Measurements from ENCODE around the gene SUFU. TPM values are rescaled to one million over a fixed set of nuclear protein-coding genes. Genes with fewer than 3 reads are reported as not detected.

The SUFU gene
- total RNA-seq, 2 donors from 2014 or later, result 3.1 to 6.6 TPM

GRCh38 chr10:102619281-102619981 lies 115.7 kb downstream of the SUFU start:
- DNase-seq, result no peak
- TF ChIP-seq POLR2A (IDR thresholded peaks at IDR 0.05) (no peak), CTCF (IDR thresholded peaks at IDR 0.05) (no peak)
- ATAC-seq, result no peak
- WGBS, 2 donors, result 87% methylated on average over 6 to 14 of the region's 14 CpGs
- Histone ChIP-seq H3K4me1 (peaks cover 8% of the 10 kb centered on the region), H3K36me3 (replicated peaks in 1 of 2; ENCODE audit: insufficient read depth in 1 of 2, low read depth in 2 of 2) (peaks cover 0 to 3% of the 10 kb centered on the region in 2 donors), H3K27me3 (no peaks in the 10 kb centered on the region), H3K9me3 (no peaks in the 10 kb centered on the region), H3K4me3 (no peak overlapping the region), H3K27ac (no peak overlapping the region)
- intact Hi-C loops (cut with DNase I), result no loop called here

- no peaks in the 10 kb centered on the region for H3K9me3 ChIP-seq
- no peak for DNase-seq
- WGBS, 2 donors, result 24 to 43% methylated on average over 5 of the region's 5 CpGs
- no peak overlapping the region for H3K27ac ChIP-seq
- H3K4me3 ChIP-seq, result no peak overlapping the region
- peaks cover 9% of the 10 kb centered on the region for H3K4me1 ChIP-seq
- ATAC-seq, result no peak
- no peaks in the 10 kb centered on the region for H3K27me3 ChIP-seq
- TF ChIP-seq POLR2A (IDR thresholded peaks at IDR 0.05) (no peak), CTCF (IDR thresholded peaks at IDR 0.05) (no peak)
- intact Hi-C loops (cut with DNase I), result no loop called here
- peaks cover 0 to 3% of the 10 kb centered on the region in 2 donors for H3K36me3 ChIP-seq (replicated peaks in 1 of 2; ENCODE audit: insufficient read depth in 1 of 2, low read depth in 2 of 2)
Observed at GRCh38 chr10:102620138-102620590, 116.4 kb downstream of the SUFU start.

DNA sequence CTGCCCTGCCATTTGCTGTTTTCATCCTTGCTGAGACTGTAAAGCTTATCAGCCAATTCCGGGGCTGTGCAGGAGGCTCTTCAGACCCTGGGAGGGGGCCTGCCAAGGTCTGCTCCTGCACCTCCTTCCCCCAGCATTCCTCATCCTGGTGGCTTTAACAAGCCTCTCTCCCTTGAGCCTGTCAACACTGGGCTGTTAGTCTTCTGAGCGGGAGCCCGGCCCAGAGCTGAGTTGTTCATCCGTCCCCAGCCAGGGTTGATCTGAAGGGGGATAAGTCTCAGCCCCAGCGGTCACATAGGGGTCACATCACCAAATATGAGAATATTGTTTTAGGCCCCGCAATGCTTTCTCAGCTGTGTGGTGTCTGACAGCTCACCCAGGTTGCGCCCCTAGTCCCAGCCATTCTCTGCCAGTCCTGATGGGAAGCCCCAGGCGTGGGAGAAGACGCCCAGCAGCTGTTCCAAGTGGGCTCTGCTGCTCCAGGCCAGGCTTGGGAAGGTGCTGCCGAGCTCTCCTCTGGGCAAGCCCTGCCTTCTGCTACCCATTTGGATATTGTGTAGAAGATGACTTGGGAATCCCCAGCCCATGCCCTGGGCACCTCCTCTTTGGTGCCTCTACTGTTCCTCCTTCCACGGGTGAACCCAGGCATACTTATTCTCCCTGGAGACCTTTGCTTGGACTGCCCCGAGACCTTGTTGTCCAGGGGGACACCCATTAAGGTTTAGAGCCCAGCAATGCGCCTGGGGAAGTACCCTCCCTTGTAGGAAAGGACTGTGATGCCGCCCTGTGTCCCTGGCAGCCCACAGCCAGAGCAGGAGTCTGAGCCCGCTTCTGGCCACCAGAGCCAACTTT lies 117.0 kb downstream of the SUFU start:
- TF ChIP-seq CTCF (IDR thresholded peaks at IDR 0.05) (no peak), POLR2A (IDR thresholded peaks at IDR 0.05) (no peak)
- WGBS, 2 donors, result 77 to 83% methylated on average over 7 to 15 of the region's 15 CpGs
- intact Hi-C loops (cut with DNase I), result no loop called here
- H3K4me3 ChIP-seq, result no peak overlapping the region
- no peak overlapping the region for H3K27ac ChIP-seq
- DNase-seq (no peak), ATAC-seq (no peak)
- peaks cover 15% of the 10 kb centered on the region for H3K4me1 ChIP-seq
- no peaks in the 10 kb centered on the region for H3K27me3 ChIP-seq
- H3K36me3 ChIP-seq (replicated peaks in 1 of 2; ENCODE audit: insufficient read depth in 1 of 2, low read depth in 2 of 2), result peaks cover 0 to 3% of the 10 kb centered on the region in 2 donors
- no peaks in the 10 kb centered on the region for H3K9me3 ChIP-seq

DNA sequence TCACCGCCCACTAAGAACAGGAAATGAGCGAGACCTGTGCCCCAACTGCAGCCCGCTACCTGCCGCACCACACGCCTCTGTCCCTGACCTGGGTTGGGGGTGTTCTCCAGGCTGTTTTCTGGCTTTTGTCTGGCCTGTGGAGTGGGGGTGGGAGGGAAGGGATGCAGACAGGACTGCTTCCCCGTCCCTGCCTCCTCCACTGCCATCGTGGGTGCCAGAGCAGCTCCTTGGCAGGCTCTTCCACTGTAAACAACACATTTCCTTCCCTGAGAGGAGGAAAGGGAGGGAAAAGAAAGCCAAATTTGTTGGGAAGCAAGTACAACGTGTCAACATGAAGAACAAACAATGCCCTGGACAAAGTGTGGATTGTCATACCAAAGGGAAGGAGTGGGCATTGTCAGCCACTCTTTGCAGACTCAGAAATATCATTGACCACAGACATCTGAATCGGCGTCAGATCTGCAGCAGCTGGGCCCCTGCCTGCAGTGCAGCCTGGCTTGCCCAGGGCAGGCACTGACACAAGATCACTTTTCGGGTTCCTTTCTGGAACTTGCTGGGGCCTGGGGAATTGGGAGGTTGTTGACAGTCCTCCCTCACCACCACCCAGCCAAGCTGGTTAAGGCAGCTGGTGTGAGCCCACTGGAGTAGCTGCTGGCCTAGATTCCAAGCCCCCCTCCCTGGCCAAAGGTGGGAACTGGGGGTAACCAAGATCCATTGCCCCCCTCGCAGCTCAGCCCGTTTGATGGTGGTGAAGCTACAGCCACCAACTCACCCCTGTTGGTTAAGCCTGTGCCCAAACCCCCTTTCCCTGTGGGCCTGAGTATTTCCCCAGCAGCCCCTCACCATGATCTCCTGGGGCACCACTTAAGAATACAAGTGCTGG lies 117.9 kb downstream of the SUFU start:
- peaks cover 0 to 3% of the 10 kb centered on the region in 2 donors for H3K36me3 ChIP-seq (replicated peaks in 1 of 2; ENCODE audit: insufficient read depth in 1 of 2, low read depth in 2 of 2)
- intact Hi-C loops (cut with DNase I), result no loop called here
- ATAC-seq, result no peak
- H3K9me3 ChIP-seq, result no peaks in the 10 kb centered on the region
- TF ChIP-seq POLR2A (IDR thresholded peaks at IDR 0.05), result no peak
- no peak for TF ChIP-seq CTCF (IDR thresholded peaks at IDR 0.05)
- no peak overlapping the region for H3K4me3 ChIP-seq
- WGBS, 2 donors, result 77 to 79% methylated on average over 5 to 13 of the region's 13 CpGs
- no peak for DNase-seq
- H3K4me1 ChIP-seq, result peaks cover 24% of the 10 kb centered on the region
- no peak overlapping the region for H3K27ac ChIP-seq
- no peaks in the 10 kb centered on the region for H3K27me3 ChIP-seq
